Stimulated activated CD4-positive, alpha-beta T cell treated with anti-CD3 and anti-CD28 coated beads, TNF-alpha, amount 100 ng/mL, for 1 hour (primary cell): ENCODE data around the gene FBXO33.
"Not testable (repeated sequence)": the region's sequence is repeated elsewhere in the genome, so short reads cannot be mapped to it uniquely, and the experiment has no call there.

Source experiments
- DNase-seq, 3 donors: peaks; one replicate each; pipeline ENCODE4 v3.0.0-alpha.2; 2020; ENCODE audit warnings: low read depth in 3 of 3, low spot score in 1 of 3

Gene FBXO33

DNA sequence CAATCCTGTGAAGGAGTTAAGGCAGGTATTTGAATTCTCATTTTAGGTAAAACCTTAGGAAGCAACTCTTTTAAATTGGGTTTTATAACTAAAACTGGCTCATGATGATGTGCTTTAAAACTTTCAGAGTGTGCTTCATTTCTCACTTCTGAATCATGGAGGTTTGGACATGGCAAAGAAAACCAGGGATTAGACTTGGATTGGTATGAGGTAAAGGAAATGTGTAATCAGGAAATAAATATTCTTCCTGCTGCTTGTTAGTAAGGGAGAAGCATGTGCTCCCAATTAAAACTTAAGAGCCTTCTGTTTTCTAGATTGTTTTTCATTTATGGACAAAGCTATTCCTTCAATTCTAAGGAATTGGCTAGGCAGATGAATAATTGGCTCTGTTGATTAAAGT, 57.4 kb downstream of the FBXO33 start:
- DNase-seq: no peak

DNA sequence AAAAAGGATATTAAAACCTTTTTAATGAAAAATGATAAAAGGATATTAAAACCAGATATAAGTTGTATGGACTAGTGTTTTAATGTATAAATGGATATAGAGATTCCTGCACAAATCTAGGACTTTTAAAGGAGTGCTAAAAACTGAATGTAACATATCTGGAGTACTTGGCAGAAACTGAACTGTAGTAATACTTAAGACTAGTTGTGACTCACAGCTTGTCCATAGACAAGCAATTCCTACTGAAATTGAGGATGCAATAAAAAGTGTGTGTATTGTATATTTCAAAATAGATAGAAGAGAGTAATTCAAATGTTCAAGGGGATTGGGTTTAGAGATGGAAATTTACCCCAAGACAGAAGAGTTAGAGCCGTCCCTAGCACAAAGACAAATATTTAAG, 59.6 kb downstream of the FBXO33 start:
- DNase-seq: no peak

DNA sequence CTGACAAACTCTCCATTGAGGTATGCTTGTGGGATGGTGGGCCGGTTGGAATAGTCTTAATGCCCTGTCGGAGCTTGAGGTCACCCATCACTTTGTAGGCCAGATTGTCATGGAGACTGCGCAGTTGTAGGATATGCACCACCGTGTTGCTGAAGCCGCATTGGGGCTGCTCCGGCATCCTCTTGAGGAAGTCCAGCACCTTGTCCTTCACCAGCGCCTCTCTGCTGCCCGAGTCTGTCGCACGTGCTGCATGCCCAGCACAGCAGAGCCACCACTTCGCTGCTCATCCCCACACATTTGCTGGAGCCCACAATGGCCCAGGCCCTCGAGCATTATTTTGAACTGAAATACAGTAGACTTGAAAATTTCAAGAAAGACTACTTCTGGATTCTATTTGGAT, 61.8 kb downstream of the FBXO33 start:
- no peak for DNase-seq

DNA sequence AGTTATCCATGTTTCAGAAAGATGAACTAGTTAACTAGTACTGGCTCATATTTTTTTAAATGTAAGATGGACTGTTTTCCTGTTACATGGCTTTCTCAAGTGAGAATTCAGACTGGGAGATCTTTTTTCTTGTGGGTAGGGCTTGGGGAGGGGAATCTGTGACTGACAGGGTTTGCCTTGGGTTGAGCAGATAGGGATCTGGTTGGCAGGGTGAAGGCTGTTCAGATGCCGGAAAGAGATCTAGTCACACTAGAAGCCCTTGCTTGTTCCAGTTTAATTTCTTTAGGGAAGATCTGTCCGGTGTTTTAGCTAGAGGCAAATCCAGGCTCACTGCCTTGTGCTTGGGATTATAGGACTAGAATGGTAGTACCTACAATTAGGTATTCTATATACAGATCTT, 63.2 kb downstream of the FBXO33 start:
- DNase-seq: no peak

DNA sequence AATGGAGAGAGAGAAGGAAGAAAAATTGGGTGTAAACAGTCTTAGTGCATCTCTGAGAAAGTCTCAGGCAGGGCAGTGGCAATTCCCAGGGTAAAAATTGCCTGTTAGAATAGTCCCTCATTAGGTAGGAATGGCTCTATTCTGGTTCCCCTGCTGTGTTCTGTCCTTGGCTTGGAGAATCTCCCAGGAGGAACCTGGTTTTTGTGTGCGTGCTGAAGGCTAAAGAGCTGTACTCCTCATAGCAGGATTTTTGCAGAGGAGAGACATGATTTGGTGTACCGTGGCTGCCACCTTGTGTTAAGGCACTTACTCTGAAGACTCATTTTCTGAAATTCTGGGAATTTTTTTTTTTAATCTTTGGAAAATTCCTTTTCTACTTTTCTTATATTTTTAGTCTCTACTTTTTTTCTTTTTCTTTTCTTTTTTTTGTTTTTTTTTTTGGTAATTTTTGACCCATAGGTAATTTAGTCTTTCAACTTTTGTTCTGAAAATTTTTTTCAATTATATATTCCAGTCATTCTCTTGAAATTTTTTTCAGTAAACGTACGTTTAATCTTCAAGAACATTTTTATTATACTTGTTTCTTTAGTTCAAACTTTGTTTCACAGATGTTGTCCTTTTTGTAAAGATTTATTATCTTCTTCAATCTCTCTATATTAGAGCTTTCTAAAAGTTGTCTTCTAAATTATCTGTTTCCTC, 63.8 kb downstream of the FBXO33 start:
- no peak for DNase-seq

DNA sequence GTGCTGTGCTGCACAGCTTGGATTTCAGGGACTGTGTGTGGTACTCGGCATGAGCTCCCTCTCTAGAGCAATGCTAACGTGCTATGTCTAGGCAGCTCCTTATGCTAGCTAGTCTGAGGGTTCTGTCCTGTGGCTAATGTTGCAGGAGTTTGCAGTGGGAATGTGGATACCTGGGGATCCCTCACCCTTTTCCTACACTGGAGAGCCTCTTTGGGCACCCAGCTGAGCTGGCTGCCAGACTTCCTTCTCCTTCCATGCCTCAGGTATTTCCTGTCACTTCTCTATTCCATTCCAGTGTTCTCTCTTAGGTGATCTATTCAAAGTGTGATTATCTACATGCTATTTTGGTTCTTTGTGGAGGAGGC, 64.9 kb downstream of the FBXO33 start:
- no peak for DNase-seq

DNA sequence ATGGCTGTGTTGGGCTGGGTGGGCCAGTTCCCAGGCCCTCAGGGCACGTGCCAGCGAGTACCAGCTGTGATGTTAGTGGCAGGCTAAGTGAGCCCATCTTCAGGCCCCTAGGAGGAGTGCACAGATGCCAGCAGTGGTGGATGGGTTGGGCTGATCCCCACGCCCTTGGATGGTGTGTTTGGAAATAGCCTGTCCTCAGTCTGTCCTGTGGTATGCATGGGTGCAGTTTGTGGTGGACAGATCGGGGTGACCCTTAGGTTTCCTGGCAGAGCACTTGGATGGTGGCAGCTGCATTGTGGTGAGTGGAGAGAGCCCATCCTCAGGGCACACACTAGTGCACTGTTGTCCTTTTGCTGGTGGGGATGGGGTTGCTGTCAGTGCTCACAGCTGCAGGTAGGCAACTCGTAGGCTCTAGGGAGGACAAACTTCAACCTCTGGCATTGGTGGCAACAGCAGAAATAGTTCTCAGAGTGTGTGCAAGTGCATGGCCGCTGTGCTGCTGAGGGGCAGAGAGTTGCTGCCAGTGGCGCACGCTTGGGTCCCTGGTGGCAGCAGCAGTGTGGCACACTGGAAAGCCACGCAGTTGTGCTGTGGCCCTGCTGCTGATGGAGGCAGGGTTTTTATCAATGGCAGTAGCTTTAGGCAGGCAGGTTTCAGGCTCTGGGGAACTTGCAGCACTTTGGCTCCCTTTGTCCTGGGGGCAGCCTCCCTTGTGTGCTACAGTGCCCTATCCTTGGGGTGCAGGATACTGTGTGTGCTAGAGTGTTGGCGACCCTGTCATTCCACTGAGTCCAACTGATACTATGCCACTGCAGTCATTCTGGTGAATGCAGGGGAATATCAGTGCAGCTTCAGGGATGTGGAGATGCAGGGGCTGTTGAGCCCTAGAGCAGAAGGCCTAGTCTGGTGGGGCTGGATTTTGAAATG, 65.5 kb downstream of the FBXO33 start:
- no peak for DNase-seq

DNA sequence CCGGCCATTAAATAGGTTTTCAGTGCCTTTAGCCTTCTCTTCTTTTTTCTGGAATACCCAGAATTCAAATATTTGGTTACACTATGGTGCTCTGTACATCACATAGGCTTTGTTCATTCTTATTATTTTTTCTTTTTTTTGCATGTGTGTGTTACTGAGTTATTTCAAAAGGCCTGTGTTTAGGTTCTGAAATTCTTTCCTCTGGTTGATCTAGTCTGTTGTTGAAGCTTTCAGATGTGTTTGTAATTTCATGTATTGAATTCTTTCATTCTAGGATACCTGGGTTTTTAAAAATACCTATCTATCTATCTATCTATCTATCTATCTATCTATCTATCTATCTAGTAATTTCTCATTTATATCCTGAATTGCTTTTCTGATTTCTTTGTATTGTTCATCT, 66.9 kb downstream of the FBXO33 start:
- DNase-seq: no peak

DNA sequence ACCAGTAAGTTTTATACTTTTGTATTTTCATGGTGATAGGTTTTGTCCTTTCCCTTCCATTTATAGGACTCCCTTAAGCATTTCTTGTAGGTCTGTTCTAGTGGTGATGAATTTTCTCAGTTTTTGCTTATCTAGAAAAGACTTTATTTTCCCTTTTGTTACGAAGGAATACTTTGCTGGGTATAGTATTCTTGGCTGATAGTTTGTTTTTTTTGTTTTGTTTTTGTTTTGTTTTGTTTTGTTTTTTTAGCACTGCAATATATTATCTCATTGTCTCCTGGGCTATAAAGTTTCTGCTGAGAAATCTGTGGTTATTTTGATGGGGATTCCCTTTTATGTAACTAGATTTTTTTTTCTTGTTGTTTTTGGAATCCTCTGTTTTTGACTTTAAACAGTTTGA, 67.7 kb downstream of the FBXO33 start:
- DNase-seq: no peak

DNA sequence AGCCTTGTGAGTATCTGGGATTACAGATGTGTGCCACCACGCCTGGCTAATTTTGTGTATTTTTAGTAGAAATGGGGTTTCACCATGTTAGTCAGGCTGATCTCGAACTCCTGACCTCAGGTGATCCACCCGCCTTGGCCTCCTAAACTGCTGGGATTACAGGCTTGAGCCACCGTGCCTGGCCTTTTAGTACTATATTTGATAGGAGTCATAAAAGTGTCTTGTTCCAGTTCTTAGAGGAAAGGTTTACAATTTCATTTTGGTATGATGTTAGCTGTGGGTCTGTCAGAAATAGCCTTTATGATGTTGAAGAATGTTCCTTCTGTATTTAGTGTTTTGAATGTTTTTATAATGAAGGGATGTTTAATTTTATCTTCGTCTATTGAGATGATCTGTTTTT, 70.7 kb downstream of the FBXO33 start:
- not testable (repeated sequence) for DNase-seq

DNA sequence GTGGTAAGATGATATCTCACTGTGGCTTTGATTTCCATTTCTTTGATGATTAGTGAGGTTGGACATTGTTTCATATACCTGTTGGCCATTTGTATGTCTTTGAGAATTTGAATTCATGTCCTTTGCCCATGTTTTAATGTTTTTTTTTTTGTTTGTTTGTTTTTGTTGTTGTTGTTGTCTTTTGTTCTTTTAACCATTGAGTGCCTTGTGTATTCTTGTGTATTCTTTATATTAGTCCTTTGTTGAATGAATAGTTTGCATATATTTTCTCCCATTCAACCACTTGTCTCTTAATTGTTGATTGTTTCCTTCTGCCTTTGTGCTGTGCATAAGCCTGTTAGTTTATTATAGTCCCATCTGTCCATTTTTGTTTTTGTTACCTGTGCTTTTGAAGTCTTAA, 71.9 kb downstream of the FBXO33 start:
- DNase-seq: no peak

DNA sequence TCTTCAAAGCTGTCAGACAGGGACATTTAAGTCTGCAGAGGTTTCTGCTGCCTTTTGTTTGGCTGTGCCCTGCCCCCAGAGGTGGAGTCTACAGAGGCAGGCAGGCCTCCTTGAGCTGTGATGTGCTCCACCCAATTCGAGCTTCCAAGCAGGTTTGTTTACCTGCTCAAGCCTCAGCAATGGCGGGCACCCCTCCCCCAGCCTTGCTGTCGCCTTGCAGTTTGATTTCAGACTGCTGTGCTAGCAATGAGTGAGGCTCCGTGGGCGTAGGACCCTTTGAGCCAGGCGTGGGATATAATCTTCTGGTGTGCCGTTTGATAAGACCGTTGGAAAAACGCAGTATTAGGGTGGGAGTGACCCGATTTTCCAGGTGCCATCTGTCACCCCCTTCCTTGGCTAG, 73.2 kb downstream of the FBXO33 start:
- DNase-seq: not testable (repeated sequence)

DNA sequence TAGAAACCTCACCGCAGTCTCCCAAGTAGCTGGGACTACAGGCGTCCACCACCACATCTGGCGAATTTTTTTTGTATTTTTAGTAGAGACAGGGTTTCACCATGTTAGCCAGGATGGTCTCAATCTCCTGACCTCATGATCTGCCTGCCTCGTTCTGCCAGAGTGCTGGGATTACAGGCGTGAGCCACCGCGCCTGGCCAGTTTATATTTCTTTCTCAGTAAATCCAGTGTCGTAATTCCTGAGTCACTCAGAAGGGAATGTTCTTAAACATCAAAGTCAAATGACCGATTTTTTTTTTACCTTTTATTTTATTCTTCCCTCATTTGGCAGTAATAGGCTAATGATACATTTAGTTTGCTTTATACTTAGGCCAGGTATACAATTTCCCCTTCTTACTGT, 80.5 kb downstream of the FBXO33 start:
- DNase-seq: no peak

DNA sequence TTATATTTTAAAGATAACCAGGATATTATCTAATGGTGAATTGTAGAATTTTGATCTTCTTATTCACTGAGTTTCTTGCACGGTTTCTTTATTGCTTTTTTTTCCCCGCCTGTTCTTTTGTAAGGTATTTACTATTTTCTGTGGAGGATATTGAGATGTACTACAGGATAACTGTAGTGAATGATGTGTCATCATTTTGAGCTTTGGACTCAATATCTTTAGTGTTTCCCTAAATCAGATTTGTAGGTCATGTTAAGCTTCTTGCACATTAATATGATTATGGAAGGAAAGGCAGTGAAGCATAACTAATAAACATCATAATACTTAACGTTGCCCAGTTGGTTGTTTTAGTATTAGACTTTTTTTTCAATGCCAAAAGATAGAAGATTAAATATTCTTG, 81.4 kb downstream of the FBXO33 start:
- DNase-seq: no peak
